ENCODE data around the gene TBC1D4. TPM values are rescaled to one million over a fixed set of nuclear protein-coding genes. Genes with fewer than 3 reads are reported as not detected.

TBC1D4 gene
- total and polyA plus RNA-seq, 9 of the 15 experiments (the other 6 are each of a cell fraction or from before 2014, with no cell fraction given) = 2.8 to 12.3 (median 7.0) TPM

DNA sequence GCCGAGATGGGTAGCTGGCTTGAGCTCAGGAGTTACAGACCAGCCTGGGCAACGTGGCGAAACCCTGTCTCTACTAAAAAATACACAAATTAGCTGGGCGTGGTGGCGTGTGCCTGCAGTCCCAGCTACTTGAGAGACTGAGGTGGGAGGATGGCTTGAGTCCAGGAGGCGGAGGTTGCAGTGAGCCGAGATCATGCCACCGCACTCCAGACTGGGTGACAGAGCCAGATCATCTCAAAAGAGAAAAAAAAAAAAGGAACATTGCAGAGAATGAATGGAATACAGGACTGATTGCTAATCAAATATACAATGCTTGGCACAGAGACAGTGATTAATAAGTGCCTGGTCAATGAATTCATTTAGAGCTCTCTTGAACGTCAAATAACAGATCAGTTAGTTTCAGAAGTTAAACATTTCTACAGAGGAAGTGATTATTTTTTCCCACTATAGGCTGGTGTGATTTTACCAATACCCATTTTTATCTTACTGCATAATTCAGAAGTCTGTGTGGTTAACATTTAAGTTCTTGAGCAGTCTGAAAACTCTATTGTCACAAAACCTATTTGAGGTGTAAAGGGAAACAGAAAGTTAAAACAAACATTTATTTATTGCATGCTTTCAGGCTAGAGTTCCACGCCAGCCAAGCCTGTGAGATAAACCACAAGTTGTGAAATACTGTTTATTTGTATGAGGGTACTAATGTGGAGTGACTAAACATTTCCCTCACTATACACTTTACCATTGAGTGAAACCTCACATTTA lies 7.7 kb upstream of the TBC1D4 start:
- no peak overlapping the region for H3K4me3 ChIP-seq
- no peak overlapping the region for H3K9ac ChIP-seq (ENCODE audit: insufficient read depth in 1 of 2, low read depth in 2 of 2, low read length in 2 of 2)
- 10% methylated on average over 7 of the region's 10 CpGs for WGBS (ENCODE audit: insufficient coverage, low coverage, missing lambda C conversion rate)
- in situ Hi-C loops (cut with MboI) (no loop called here), intact Hi-C loops (cut with micrococcal nuclease) (loop anchor here (10.0 kb wide), 1 partner anchor 175 kb away; no protein-coding TSS in a partner anchor)
- no peak for DNase-seq (ENCODE audit: extremely low read depth in 1 of 4, low spot score in 3 of 4)
- ChIA-PET CTCF (ENCODE audit: low intra/inter-chr PET ratio) (no interaction called here), POLR2A (interaction anchor here (0.6 kb wide), 1 partner anchor 10 kb away, joined by 3 read pairs; no protein-coding TSS in a partner anchor)
- no TSS peak for BruUV-seq (replicated peaks)
- TF ChIP-seq CEBPB (tag; IDR thresholded peaks at IDR 0.05) (peak; percentile 63), CEBPG (CRISPR knock-in tag; IDR thresholded peaks at IDR 0.05) (no peak), CEBPG (tag; conservative IDR thresholded peaks at IDR 0.05 in 1 of 2, IDR thresholded peaks at IDR 0.05 in 1 of 2) (peak in 1 of 2 experiments; percentile 43; a peak in 1 of 4 replicates), NR2C1 (IDR thresholded peaks at IDR 0.05) (no peak), NR2C1 (tag; IDR thresholded peaks at IDR 0.05) (no peak)
- no peaks in the 10 kb centered on the region for H3K9me3 ChIP-seq (replicated peaks; ENCODE audit: control insufficient read depth, insufficient read depth, low read depth, low read length)
- ATAC-seq = no peak
- no peaks in the 10 kb centered on the region for H3K9me1 ChIP-seq (ENCODE audit: control insufficient read depth, insufficient read depth, low read length)
- H3K4me1 ChIP-seq (replicated peaks in 1 of 2; ENCODE audit: control insufficient read depth in 2 of 2, insufficient read depth in 2 of 2, low read length in 2 of 2) = no peaks in the 10 kb centered on the region; a peak in 1 of 5 replicates
- no peaks in the 10 kb centered on the region for H4K20me1 ChIP-seq (replicated peaks; ENCODE audit: control insufficient read depth, insufficient read depth, low read length)
- H3K36me3 ChIP-seq (ENCODE audit: control insufficient read depth, insufficient read depth, low read length) = no peaks in the 10 kb centered on the region
- no peak overlapping the region for H3K27ac ChIP-seq (ENCODE audit: extremely low read depth, low read depth, low read length)
- H2AFZ ChIP-seq (ENCODE audit: low read depth, low read length) = 0 out of 2 replicates have a peak overlapping the region, but pooled peaks have one; percentile 9
- H3K27me3 ChIP-seq (ENCODE audit: control insufficient read depth in 2 of 2, insufficient read depth in 2 of 2, low read length in 2 of 2) = no peaks in the 10 kb centered on the region
- no peak overlapping the region for H3K4me2 ChIP-seq (ENCODE audit: insufficient read depth, low read length)
- no peak for FAIRE-seq
- H3K79me2 ChIP-seq (ENCODE audit: control insufficient read depth, insufficient read depth, low read length) = no peaks in the 10 kb centered on the region

All from K562 (cell line).